ENCODE results near the gene SMG5.

SMG5 gene

GRCh38 chr1:156281693-156282478 lies 739 bp downstream of the SMG5 start:
- DNase-seq (ENCODE audit: low spot score), result no peak

DNA sequence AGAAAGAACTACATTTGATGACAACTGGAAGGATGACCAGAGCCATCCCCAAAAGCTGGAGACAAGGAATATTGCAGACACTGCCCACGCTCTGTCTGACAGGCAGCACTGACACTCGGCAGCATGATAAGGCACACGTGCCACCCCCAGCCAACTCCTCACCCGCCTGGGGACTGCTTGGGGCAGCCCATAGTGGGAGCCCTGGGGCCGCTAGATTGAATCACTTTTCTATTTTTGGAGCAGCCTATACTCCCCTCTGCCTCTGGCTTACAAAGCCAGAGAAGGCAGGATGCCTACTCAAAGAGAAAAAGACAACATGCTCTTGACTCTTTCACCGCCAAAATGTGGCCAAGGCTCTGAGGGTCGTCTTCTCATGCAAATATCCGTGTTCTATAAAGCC lies 1.3 kb downstream of the SMG5 start:
- DNase-seq (ENCODE audit: low spot score), result no peak

GRCh38 chr1:156279837-156280236 lies 2.8 kb downstream of the SMG5 start:
- DNase-seq (ENCODE audit: low spot score), result no peak

GRCh38 chr1:156276966-156277381 lies 5.7 kb downstream of the SMG5 start:
- no peak for DNase-seq (ENCODE audit: low spot score)

DNA sequence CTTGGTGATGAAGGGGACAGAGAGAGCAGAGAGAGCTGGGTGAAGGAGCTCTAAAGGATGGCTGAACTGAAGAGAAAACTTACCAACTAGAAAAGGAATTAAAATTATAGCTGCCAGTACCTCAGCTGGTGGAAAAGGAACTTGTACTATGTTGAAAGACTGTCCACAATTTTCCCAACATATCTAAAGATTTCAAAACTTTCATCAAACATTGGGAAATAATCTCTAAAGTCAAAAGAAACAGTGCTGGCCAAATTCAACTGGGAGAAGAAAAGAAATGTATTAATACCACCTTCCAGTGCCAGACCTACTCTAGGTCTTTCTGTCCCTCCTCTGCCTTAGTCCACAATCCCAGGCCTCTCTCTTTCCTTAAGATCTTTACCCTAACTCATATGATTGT lies 6.1 kb downstream of the SMG5 start:
- no peak for DNase-seq (ENCODE audit: low spot score)

DNA sequence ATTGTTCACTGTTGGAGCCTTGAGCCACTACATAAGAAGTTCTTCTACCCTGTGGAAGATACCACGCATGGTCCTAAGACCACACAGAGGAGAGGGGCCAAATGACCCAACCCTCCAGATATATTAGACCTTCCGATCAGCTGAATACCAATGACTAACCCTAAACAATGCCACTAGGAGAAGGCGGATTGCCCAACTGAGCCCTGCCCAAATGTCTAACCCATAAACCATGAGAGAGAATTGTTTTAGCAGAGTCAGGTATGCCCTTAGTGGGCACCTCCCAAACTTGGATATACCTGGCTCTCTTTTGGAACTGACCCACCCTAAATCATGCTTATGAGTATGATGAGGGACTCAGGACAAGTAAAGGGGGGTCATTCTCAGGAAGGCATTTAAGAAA lies 12.3 kb downstream of the SMG5 start:
- DNase-seq (ENCODE audit: low spot score), result no peak

DNA sequence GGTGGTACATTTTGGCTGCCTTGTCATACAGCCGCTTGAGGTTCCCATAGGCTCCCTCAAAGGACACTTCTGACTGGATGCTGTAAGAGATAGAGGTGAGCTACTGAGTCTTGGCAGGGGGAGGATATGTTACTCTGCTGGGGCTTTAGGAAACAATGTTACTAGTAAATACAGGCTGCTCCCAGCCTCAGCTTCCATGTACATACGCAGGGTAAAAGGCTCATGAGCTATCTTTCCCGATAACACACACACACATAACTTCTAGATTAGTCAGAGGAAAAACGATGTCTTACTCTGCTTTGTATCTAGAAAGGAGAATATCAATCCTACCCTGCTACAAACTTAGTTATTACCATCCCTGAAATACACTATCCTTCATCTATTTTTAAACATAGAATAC lies 14.3 kb downstream of the SMG5 start:
- DNase-seq (ENCODE audit: low spot score), result no peak

DNA sequence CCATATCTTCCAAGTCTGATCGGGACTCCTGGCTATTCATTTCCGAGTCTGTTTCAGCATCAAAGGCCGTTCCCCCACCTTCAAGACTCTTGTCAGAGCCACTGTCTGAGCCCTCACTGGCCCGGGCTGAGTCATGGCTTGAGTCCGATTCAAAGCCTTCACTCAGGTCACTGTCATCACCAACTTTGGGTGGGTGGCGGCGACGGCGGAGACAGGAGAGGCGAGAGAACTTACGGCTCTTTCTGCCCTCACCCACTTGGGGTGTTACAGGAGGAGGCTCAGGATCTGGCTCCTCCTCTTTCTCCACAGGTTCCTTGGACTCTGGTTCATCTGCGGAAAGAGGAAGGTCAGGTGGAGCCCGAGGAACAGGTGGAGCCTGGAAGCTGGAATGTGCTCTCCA lies 16.6 kb downstream of the SMG5 start:
- DNase-seq (ENCODE audit: low spot score), result no peak

DNA sequence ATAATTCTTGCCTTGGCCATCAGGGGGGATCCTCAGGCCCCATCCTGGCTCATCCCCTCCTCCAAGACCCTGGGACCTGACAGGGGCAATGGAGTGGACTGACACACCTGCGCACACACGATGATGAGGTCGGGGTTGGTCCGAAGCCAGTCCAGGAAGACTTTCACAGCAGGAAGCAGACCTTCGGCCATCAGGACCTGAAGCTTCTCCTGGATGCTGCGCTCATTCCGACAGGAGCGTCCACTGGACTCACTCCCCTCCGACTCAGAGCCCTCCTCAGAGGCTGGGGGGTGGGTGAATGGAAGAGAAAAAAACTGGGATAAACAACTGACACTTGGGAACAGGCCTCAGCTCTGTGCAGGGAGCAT lies 19.4 kb downstream of the SMG5 start:
- no peak for DNase-seq (ENCODE audit: low spot score)

DNA sequence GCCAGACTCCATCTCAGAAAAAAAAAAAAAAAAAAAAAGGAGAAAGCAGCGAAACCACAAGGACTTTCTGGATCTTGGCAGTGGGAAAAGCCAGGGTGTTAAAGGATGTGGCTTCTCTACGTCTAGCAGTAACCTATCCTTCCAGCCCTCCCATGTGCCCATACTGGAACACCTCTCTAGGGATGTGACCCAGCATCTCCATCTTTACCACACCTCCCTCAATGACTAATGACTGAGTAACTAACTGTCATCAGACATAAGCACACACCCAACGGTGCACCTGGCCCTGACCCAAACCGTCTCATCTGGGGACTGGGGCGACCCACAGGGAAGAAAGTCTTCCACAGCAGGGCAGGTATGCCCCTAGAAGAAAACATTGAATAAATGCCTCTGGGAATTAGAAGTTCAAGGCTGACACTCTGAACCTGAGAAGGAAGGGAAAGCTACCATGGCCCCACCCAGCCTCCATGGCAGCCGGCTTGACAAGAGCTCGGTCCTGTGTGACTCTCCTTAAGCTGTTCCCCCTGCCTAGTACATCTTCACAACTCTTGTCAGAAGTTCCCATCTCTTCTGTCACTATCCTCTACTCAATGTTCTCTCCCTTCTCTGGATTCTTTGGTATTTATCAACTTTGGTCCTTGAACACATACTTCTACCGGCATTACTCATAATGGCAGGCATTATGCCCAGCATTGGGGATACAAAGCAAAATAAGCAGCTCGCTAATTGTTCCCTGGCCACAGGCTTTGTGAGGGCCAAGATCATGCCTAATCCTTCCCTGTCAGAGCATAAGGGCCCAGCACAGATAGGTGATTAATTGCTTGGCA lies 20.0 kb downstream of the SMG5 start:
- DNase-seq (ENCODE audit: low spot score), result no peak

- no peak for DNase-seq (ENCODE audit: low spot score)
Observed at GRCh38 chr1:156260896-156261295, 21.7 kb downstream of the SMG5 start.

DNA sequence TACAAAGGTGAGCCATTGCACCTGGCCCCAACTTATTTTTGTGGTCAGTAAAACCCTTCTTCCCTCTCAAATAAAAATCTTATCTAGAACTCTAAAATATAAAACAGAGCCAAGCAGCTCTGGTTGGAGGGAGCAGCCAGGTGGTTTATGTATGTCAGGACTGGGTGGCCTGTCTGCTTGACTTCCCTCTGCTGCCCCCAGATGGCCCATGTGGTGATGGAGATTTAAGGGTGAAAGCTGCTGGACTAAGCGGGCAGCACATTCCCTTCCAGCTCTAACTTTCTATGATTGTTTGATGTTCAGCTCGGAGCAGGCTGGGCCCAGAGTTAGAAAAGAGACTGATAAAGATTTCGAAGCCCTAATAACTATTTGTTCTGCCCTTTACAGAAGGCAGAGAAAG lies 22.8 kb downstream of the SMG5 start:
- no peak for DNase-seq (ENCODE audit: low spot score)

- DNase-seq (ENCODE audit: low spot score), result no peak
Observed at GRCh38 chr1:156258859-156259258, 23.8 kb downstream of the SMG5 start.

- DNase-seq (ENCODE audit: low spot score), result no peak
Observed at GRCh38 chr1:156257711-156258110, 24.9 kb downstream of the SMG5 start.

GRCh38 chr1:156253634-156254033 lies 29.0 kb downstream of the SMG5 start:
- no peak for DNase-seq (ENCODE audit: low spot score)

DNA sequence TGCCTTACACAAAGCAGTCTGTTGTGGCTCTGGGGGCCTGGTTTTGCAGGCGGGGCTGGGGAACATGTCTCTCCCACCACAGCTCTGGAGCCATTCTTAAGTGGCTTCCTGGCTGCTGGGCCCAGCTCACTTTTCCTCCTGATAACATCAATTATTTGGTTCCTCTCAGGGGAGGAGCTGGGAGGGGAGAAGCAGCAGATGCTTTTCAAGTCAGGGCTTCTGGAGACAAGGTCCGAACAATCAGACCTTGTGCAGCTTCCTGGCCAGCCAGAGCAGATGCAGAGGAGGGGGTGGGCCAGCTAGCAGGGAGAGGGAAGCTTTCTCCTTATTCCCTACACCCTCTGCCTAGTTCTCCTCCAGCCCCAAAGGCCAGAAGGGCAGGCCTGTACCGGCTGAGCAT lies 31.1 kb downstream of the SMG5 start:
- no peak for DNase-seq (ENCODE audit: low spot score)

DNA sequence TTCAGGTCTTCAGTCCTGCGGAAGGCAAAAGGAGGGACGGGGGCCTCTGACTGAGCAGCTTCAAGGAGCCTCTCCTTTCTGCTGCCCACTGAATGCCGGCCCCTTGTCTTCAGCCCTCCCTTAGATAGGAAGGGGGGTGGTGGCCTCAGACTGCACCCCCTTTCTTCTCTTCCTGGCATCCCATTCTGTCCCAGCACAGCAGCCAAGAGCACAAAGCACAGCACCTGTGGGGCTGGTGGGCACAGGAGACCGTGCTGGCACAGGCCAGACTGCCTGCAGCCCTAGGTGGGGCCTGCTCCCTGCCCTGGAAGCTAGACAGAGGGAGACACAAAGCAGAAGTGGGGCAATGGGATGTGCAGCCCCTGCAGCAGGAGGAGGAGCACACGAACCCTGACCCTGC lies 33.0 kb downstream of the SMG5 start:
- no peak for DNase-seq (ENCODE audit: low spot score)

DNA sequence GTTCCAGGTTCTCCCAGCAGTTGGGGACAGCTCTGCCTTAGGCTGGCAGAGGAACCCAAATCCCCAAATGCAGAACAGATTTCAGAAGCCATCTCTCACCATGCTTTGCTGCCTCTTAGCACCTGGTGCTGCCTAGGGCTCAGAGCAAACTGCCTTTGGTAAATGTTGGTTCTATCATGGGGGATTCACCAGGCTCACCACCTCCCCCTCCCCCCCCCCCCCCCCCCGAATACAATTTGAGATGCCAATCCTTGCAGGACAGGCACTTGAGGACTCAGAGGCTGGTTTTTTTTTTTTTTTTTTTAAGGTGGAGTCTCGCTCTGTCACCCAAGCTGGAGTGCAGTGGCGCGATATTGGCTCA lies 34.3 kb downstream of the SMG5 start:
- no peak for DNase-seq (ENCODE audit: low spot score)

DNA sequence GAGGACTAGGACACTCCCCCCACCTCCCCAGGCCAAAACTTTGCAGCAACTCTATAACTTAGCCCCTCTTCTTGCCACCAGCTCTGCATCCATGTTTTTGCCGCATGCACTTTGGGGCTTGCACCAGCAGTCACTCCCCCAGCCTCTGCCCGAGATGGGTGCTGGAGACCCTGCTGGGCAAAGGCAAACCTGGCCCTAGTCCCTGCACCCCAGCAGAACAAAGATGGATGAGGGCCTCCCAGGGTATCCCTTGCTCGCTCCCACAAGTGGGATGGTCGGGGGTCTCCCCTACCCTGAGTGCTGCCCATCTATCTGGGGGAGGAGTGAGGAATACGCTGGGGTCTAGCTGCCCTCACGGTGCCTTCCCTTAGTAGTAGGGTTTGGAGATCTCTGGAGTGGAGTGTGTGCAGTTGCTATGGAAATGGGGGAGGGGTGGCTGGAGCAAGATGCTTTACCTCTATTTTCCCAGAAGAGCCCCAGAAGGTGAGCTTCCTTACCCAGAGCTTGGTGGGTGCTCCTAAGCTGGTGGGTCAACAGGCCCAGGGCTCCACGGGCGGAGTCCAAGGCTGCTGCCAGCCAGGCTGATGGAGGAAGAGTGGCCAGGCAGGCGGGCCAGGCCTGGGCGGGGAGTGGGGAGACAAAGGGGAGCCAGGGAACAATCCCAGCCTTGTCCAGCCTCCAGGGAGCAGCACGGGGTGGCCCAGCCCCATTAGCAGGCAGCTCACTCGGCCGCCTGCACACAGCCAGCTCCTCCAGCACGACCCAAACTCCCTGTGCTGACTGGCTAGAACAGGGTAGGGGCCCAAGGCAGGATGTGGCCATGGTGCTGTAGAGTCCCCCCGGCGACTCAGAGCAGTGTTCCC lies 34.9 kb downstream of the SMG5 start, which contains the start of gene PAQR6:
Gene PAQR6 (minus strand): TSS at position 597 of the 863 bp plus-strand sequence. CDS start 1,325 bp downstream, outside the sequence.
- DNase-seq (ENCODE audit: low spot score), result no peak

GRCh38 chr1:156246781-156247459 lies 35.7 kb downstream of the SMG5 start:
- no peak for DNase-seq (ENCODE audit: low spot score)

- DNase-seq (ENCODE audit: low spot score), result no peak
Observed at GRCh38 chr1:156246241-156246780, 36.3 kb downstream of the SMG5 start.
